K562 (cell line): ENCODE measurements around the gene TK1. TPM values are rescaled to one million over a fixed set of nuclear protein-coding genes. Genes with fewer than 3 reads are reported as not detected.
A peak's percentile ranks its signal among the peaks of the same experiment; 100 is the strongest.

Source experiments
- CBX1 ChIP-seq: sonication (generic); IDR thresholded peaks from 2 replicates; pipeline ENCODE4 v1.6.1; 2016; ENCODE audit warnings: antibody characterized with exemption, low read depth, mild to moderate bottlenecking
- CBX3 ChIP-seq, 2 experiments: IDR thresholded peaks; 1 replicate in 1 of 2; 2 replicates in 1 of 2; pipeline ENCODE4 v1.6.1; 2012; ENCODE audit warnings: inconsistent platforms in 2 of 2, low read length in 2 of 2, borderline replicate concordance in 1 of 2, control low read depth in 1 of 2
- CHD4 ChIP-seq: fragments of 200-600 bp; sonication (generic); IDR thresholded peaks from 3 replicates; pipeline ENCODE4 v1.6.1; 2012; ENCODE audit warnings: low read depth, mild to moderate bottlenecking, mixed read lengths, low read length, inconsistent platforms; ENCODE audit not compliant: insufficient read depth, insufficient replicate concordance, poor library complexity, severe bottlenecking
- CREBBP ChIP-seq: IDR thresholded peaks from one replicate; pipeline ENCODE4 v1.6.1; 2012; ENCODE audit warnings: low read depth, mild to moderate bottlenecking, control low read depth, inconsistent platforms, low read length
- E2F4 ChIP-seq: sonication (generic); formaldehyde crosslinking; IDR thresholded peaks from 2 replicates; pipeline ENCODE4 v1.8.0; 2022; ENCODE audit warnings: mild to moderate bottlenecking, low read depth, missing genetic modification reagents
- GTF2E2 ChIP-seq: fragments of 200-800 bp; sonication (Bioruptor generic); IDR thresholded peaks from 2 replicates; pipeline ENCODE4 v1.6.1; 2016; ENCODE audit warnings: missing genetic modification characterization, missing compliant biosample characterization
- HCFC1 ChIP-seq: IDR thresholded peaks from 2 replicates; pipeline ENCODE4 v1.6.1; 2012; ENCODE audit warnings: low read depth, low read length, improper control_type of control experiment
- HMBOX1 ChIP-seq: sonication (generic); IDR thresholded peaks from 2 replicates; pipeline ENCODE4 v1.6.1; 2016
- KDM2B ChIP-seq: fragments of 250-450 bp; sonication (Bioruptor Pico); IDR thresholded peaks from 2 replicates; pipeline ENCODE4 v1.8.0; 2021; ENCODE audit warnings: mild to moderate bottlenecking, moderate library complexity
- LCOR ChIP-seq: sonication (generic); formaldehyde crosslinking; IDR thresholded peaks from 2 replicates; pipeline ENCODE4 v1.8.0; 2022; ENCODE audit warnings: mild to moderate bottlenecking, missing genetic modification reagents
- NCOA6 ChIP-seq: fragments of 450-650 bp; IDR thresholded peaks from 2 replicates; pipeline ENCODE4 v1.6.1; 2017; ENCODE audit warnings: mild to moderate bottlenecking
- NR2C2 ChIP-seq, 2 experiments: fragments of 200-800 bp in 1 of 2; sonication (Bioruptor generic) in 1 of 2; sonication (generic) in 1 of 2; formaldehyde crosslinking in 1 of 2; IDR thresholded peaks; 2 replicates each; pipeline versions ENCODE4 v1.6.1 to v1.8.0; 2016 to 2022; ENCODE audit warnings: mild to moderate bottlenecking in 1 of 2, missing compliant biosample characterization in 1 of 2, missing genetic modification characterization in 1 of 2, missing genetic modification reagents in 1 of 2
- POLR2AphosphoS2 ChIP-seq: IDR thresholded peaks from 2 replicates; pipeline ENCODE4 v1.6.1; 2012; ENCODE audit warnings: low read length, improper control_type of control experiment
- POLR2B ChIP-seq: fragments of 450-650 bp; IDR thresholded peaks from 2 replicates; pipeline ENCODE4 v1.6.1; 2018; ENCODE audit warnings: low read depth; ENCODE audit not compliant: partially characterized antibody
- RBM14 ChIP-seq: fragments of 200-400 bp; formaldehyde crosslinking; IDR thresholded peaks from 2 replicates; pipeline ENCODE4 v1.6.1; 2018; ENCODE audit warnings: low read depth, mild to moderate bottlenecking, low read length, moderate library complexity, borderline replicate concordance; ENCODE audit not compliant: insufficient read depth
- SMARCA5 ChIP-seq: fragments of 450-650 bp; IDR thresholded peaks from 2 replicates; pipeline ENCODE4 v1.6.1; 2016
- SRSF9 ChIP-seq: fragments of 200-400 bp; formaldehyde crosslinking; IDR thresholded peaks from 2 replicates; pipeline ENCODE4 v1.6.1; 2017; ENCODE audit warnings: low read depth, low read length, borderline replicate concordance
- STAT5B ChIP-seq: fragments of 250-450 bp; sonication (Bioruptor Pico); IDR thresholded peaks from 2 replicates; pipeline ENCODE4 v1.8.0; 2021; ENCODE audit warnings: mild to moderate bottlenecking, inconsistent platforms
- TBP ChIP-seq: optimal IDR thresholded peaks from 2 replicates; pipeline ENCODE3; 2011; ENCODE audit warnings: low read depth, low read length, improper control_type of control experiment
- TEAD4 ChIP-seq, 2 experiments: sonication (generic) in 1 of 2; formaldehyde crosslinking in 1 of 2; IDR thresholded peaks; 2 replicates each; pipeline versions ENCODE4 v1.6.1 to v1.8.0; 2012 to 2022; ENCODE audit warnings: borderline replicate concordance in 1 of 2, inconsistent platforms in 1 of 2, low read length in 1 of 2, mild to moderate bottlenecking in 1 of 2, missing genetic modification reagents in 1 of 2
- XRCC4 ChIP-seq: IDR thresholded peaks from one replicate; pipeline ENCODE4 v1.6.1; 2011; ENCODE audit not compliant: insufficient read depth, insufficient read length; ENCODE audit errors: extremely low read depth
- ZKSCAN1 ChIP-seq: fragments of 150-350 bp; IDR thresholded peaks from 2 replicates; pipeline ENCODE4 v1.6.1; 2016; ENCODE audit warnings: low read depth, low read length
- ZNF134 ChIP-seq: fragments of 250-450 bp; sonication (Bioruptor Pico); conservative IDR thresholded peaks from 2 replicates; pipeline ENCODE4 v1.4.0; 2020
- ZNF140 ChIP-seq: fragments of 250-450 bp; sonication (Bioruptor Pico); IDR thresholded peaks from 2 replicates; pipeline ENCODE4 v1.8.0; 2021; ENCODE audit warnings: moderate library complexity, mild to moderate bottlenecking, inconsistent platforms
- ZNF354B ChIP-seq: fragments of 250-450 bp; sonication (Bioruptor Pico); IDR thresholded peaks from 2 replicates; pipeline ENCODE4 v1.4.0; 2020
- ZNF408 ChIP-seq: fragments of 250-450 bp; sonication (Bioruptor Pico); IDR thresholded peaks from 2 replicates; pipeline ENCODE4 v1.4.0; 2020; ENCODE audit warnings: low read depth, mild to moderate bottlenecking, moderate library complexity
- ZNF561 ChIP-seq: fragments of 450-650 bp; formaldehyde crosslinking; conservative IDR thresholded peaks from 2 replicates; pipeline ENCODE4 v1.4.0; 2020; ENCODE audit warnings: mild to moderate bottlenecking, moderate library complexity
- ZNF740 ChIP-seq, 3 experiments: fragments of 200-800 bp in 1 of 3; sonication (Bioruptor generic) in 1 of 3; sonication (generic) in 1 of 3; formaldehyde crosslinking in 1 of 3; IDR thresholded peaks; 2 replicates each; pipeline versions ENCODE4 v1.6.1 to v1.8.0; 2016 to 2022; ENCODE audit warnings: mild to moderate bottlenecking in 2 of 3, missing compliant biosample characterization in 2 of 3, missing genetic modification characterization in 2 of 3, missing genetic modification reagents in 1 of 3
- polyA plus RNA-seq, 8 experiments: library from polyadenylated mRNA; depleted of rRNA in 4 of 8; stranded (reverse) in 5 of 8; unstranded in 3 of 8; fragments of >200 nt; fragmentation: Nextera tagmentation in 2 of 8; fragmentation: Illumina TruSeq in 1 of 8; extraction: Ambion mirVana in 2 of 8; extraction: Trizol in 1 of 8; gene quantifications; 2 replicates each; pipeline versions ENCODE4 v1.2.1 to v1.2.3, GENCODE V29; 2011 to 2014; ENCODE audit warnings: inconsistent platforms in 1 of 8, missing spikeins in 1 of 8
- total RNA-seq, 7 experiments: library from RNA; depleted of rRNA in 6 of 7; stranded (reverse); fragments of >200 nt in 6 of 7; fragmentation: Illumina TruSeq in 2 of 7; extraction: Trizol in 2 of 7; gene quantifications; 2 replicates each; pipeline versions ENCODE4 v1.2.1 to v1.2.3, GENCODE V29; 2011 to 2021; ENCODE audit warnings: low replicate concordance in 1 of 7

The TK1 gene
- total and polyA plus RNA-seq, 9 of the 15 experiments (the other 6 are each of a cell fraction or from before 2014, with no cell fraction given): 8.4 to 280 (median 103) TPM

- peak; percentile 58 for TF ChIP-seq CHD4
- TF ChIP-seq ZNF354B (CRISPR knock-in tag): no peak
- no peak for TF ChIP-seq XRCC4
- TF ChIP-seq CBX3 (IDR thresholded peaks at IDR 0.05; ENCODE audit: borderline replicate concordance in 1 of 2, low read length in 2 of 2): peak in 1 of 2 experiments; percentile 82; a peak in 2 of 3 replicates
- TF ChIP-seq SMARCA5: peak; percentile 100
- peak; percentile 61; the same call in 1 of the 2 replicates for TF ChIP-seq ZNF740 (CRISPR knock-in tag; IDR thresholded peaks at IDR 0.05)
- no peak for TF ChIP-seq ZNF740 (tag; IDR thresholded peaks at IDR 0.05)
- TF ChIP-seq CREBBP: no peak
- TF ChIP-seq ZKSCAN1: no peak
- no peak for TF ChIP-seq STAT5B
- no peak for TF ChIP-seq KDM2B (CRISPR knock-in tag)
- no peak for TF ChIP-seq LCOR (CRISPR knock-in tag)
- no peak for TF ChIP-seq POLR2AphosphoS2
- TF ChIP-seq NCOA6: no peak
- no peak for TF ChIP-seq ZNF134
- no peak for TF ChIP-seq NR2C2 (CRISPR knock-in tag; IDR thresholded peaks at IDR 0.05)
- TF ChIP-seq NR2C2 (tag; IDR thresholded peaks at IDR 0.05): no peak
- no peak for TF ChIP-seq HMBOX1
- no peak for TF ChIP-seq ZNF561 (CRISPR knock-in tag)
- TF ChIP-seq GTF2E2: no peak
- TF ChIP-seq RBM14: no peak
- TF ChIP-seq ZNF408: no peak
- TF ChIP-seq POLR2B: no peak
- TF ChIP-seq ZNF140 (CRISPR knock-in tag): no peak
- no peak for TF ChIP-seq HCFC1
- peak; percentile 96 for TF ChIP-seq CBX1
- no peak for TF ChIP-seq E2F4 (CRISPR knock-in tag)
- TF ChIP-seq SRSF9: no peak
- TF ChIP-seq TEAD4 (IDR thresholded peaks at IDR 0.05; ENCODE audit: low read length): no peak
- no peak for TF ChIP-seq TEAD4 (CRISPR knock-in tag; IDR thresholded peaks at IDR 0.05; ENCODE audit: borderline replicate concordance)
- TF ChIP-seq TBP: no peak
Measured at GRCh38 chr17:78146471-78146869, 40.4 kb downstream of the TK1 start (continued).
